Activated CD8-positive, alpha-beta memory T cell treated with anti-CD3 and anti-CD28 coated beads, Interleukin-2, amount 50 U/mL, for 24 hours (primary cell): ENCODE measurements around the gene LSP1.

Experiments used
- DNase-seq: peaks from one replicate; pipeline ENCODE4 v3.0.0-alpha.2; 2020; ENCODE audit errors: extremely low read depth

The LSP1 gene

DNA sequence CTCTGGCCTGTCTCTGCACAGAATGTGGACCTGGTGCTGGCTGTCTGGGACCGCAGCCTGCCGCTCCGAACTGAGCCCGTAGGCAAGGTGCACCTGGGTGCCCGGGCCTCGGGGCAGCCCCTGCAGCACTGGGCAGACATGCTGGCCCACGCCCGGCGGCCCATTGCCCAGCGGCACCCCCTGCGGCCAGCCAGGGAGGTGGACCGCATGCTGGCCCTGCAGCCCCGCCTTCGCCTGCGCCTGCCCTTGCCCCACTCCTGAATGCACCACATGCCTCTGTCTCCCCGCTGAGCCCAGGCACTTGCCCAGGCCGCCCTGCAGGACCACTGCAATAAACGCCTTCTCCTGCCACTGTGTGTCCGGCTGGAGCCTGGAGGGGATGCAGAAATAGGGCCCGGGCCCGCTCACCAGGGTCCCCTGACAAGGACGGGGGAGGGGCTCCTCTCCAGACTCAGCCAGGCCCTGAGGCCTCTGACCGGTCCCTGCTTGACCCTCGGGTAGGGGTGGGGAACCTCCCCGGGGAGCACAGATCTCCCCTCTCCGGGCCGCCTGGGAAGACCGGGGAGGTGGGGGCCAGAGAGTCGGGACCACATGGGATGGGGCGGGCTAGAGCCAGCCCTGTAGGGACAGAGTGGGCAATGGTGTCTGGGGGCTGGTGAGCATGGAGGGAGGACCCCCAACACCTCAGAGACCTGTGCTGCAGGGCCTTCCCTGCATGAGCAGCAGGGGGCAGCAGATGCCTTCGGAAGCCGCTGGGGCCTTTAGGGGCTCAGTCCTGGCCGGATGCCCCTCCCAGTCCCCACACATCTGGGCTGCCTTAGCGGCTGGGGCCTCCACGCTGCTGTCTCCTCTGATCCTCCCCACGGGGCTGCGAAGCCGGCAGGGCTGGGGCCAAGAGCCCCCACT is 15.5 kb upstream of the LSP1 start:
- peak; percentile 48 for DNase-seq

DNA sequence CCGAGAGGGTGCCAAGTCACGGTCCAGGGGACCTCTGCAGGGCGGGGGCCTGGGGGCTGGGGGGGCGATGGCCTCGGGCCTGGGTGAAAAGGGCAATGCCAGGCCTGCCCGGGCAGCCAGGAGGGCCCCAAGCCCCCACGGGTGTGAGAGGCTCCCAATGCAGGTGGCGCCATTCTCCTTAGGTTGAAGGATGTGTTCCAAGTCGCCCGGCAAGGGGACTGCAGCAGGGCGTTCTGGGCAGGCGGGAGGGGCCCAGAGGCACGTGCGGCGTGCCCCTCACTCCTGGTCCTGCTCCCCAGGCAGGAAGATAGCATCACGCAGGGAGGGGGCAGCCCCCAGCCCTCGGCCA is 14.8 kb upstream of the LSP1 start:
- no peak for DNase-seq

DNA sequence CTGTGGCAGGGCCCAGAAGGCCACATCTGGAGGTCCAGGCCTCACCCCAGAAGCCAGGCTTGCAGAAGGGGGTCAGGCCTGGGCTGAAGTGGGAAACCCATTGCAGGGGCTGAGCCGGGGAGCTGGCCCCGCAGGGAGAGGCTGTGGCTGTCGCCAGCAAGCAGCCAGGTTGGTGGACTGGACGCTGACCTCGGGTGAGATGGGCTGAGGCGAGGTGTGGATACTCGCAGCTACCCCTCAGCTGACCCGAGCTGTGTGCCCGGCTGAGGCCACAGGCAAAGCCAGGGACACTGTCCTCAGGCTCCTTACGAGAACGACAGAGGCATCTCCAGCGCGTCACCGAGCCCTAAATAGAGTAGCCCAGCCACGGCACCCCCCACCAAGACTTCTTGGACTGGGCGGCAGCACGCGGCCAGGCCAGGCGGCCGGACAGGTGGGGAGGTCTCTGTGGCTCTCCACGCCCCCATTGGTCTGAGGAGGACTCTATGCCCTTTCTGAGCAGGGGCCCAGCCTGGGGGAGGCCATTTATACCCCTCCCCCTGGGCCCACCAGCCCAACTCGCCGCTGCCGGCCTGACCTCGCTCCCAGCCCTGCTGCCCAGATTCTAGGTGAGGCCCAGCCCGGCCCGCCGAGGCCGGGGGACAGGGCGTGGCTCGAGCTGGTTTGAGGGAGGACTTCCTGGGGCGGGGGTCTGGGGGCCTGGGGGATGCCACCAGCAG is 14.3 kb upstream of the LSP1 start, which contains the start of gene TNNI2:
Gene TNNI2 (plus strand): TSS at position 556 of the 719 bp plus-strand sequence. CDS start 716 bp downstream, outside the sequence.
- DNase-seq, result no peak

DNA sequence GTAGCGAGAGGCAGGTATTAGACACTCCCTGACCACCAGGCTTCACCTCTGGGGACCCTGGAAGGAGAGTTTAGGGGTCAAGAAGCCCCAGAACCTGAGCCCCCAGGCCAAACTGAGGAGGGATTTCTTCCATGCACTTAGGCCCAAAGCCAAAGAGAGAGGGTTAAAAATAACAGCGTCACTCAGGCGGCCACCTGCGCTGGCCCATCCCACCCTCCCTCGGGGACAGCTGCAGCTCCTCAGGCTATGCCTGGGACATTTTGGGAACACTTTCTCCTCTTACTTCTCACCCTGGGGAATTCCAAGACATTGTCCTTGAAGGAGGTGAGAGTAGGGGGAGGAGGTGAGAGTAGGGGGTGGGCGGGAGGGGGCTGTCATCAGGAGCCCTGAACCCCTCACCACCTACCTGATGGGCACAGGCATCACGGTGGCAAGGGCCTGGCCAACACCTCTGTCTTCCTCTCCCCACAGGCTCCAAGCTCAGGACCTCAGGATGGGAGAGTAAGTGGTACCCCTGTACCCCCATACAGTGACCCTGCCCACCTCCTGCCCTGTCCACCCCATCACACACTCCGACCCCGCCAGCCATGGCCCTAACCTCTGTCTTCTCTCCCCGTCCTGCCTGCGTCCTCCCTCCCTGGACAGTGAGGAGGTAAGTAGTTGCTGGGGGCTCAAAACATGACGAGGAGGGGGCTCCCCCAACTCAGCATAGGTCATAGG is 13.5 kb upstream of the LSP1 start:
- DNase-seq, result no peak

DNA sequence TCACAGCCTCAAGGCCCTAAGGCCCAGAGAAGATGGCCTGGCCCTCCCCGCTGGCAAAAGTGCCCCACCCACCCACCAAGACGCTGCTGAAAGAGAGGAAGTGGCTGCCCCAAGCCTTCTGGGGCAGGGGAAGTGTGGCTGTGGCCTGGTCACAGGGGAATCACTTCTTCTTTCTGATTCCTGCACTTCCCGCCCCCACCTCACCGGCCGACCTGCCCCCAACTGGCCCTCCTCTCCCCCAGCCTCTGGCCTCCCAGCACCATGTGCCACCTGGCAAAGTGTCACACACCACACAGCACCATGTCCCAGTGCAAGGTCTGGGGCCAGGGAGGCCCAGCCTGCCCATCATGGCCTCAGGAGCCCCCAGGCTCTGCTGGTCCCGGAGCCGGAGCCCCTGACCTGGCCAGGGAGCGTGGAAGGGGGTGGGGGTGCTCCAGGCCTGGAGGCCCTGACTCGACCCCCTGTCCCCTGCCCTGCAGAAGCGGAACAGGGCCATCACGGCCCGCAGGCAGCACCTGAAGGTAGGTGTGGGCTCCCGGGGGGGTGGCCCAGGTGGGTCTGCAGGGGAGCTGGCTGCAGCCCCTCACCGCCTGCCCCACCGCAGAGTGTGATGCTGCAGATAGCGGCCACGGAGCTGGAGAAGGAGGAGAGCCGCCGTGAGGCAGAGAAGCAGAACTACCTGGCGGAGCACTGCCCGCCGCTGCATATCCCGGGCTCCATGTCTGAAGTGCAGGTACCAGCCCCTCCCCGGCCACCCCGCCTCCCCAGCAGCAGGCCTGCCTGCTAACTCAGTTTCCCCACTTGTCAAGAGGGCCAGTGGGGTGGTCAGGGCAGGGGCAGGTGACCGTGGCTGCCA is 12.7 kb upstream of the LSP1 start:
- DNase-seq, result no peak

DNA sequence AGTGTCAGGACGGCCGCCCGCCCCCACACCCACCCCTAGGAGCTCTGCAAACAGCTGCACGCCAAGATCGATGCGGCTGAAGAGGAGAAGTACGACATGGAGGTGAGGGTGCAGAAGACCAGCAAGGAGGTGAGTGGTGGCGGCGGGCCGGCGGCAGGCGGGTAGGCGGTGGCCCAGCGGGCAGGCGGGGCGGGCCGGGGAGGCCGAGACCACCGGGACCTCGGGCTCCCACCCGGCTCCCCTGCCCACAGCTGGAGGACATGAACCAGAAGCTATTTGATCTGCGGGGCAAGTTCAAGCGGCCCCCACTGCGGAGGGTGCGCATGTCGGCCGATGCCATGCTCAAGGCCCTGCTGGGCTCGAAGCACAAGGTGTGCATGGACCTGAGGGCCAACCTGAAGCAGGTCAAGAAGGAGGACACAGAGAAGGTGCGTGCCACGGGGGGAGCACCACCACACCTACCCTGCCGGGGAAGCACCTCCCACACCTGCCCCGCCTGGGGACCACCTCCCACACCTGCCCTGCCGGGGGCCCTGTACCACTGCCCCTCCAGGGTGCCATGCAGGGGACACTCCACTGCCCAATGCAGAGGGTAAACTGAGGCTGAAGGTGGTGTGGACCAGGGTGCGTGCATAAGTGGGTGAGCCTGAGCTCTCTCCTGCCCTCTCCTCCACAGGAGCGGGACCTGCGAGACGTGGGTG is 12.0 kb upstream of the LSP1 start:
- no peak for DNase-seq

DNA sequence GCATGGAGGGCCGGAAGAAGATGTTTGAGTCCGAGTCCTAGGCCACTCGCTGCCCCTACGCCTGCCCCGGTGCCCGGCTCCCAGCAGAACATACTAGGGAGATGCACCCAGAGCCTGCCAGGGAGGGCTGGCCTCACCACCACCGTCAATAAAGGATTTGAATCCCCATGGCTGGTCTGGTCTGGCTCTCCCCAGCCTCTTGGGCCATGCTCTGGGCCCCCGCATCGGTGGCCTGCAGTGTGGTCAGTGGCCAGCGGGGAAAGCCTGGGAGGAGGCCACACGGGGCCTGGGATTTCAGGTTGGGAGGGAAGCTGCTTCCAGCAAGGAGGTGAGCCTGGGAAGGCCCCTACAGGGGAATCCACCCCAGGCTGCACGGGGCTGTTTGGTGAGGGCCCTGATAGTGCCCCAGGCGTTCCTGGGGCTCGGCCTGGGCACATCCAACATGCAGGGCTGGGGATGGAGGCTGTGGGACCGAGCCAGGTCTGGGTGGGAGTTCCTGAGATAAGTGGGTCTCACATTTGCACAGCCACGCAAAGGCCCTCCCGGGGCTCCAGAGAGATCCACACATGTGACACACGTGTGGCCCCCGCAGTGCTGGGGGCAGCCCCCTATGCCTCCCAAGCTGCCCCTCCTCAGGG is 11.3 kb upstream of the LSP1 start:
- DNase-seq, result no peak

DNA sequence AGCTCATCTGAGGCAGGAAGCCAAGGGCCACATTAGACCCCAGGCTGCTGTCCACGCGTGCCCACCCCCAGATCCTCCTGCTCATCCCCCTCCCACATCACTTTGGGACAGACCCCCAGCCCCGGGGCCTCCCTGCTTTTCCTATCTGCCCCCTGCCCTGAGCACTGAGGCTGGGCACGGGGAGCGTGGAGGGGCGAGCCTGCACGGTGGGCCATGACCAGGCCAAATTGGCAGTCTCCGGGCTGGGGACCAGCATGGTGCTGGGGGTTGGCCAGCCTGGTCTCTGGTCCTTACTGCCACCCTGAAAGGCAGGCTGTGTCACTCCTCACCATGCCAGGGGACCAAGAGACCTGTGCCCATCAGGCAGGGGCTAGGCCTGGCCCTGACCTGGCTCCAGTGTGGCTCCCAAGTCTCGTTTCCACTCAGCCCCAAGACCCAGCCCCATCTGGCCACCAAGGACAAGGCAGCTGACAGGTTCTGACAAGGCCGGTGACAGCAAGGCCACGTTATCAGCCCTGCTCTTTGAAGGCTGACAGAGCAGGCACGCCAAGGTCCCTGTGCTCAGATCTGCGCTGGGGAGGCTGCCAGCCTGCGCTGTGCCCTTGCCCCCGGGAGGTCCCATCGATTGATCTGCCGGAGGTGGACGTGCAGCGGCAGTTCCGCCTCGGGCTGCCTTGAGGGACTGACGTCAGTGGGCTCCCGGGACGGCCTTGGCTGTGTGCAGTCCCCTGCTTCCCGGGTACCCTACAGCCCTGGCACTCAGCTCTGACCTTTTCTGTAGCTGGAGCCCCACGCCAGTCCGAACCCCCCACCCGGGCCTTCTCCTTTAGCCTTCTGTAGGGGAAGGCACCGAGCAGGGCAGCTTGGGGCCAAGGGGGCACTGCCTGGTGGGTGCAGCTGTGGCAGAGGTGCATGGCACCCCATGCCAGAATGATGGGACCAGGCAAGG is 10.5 kb upstream of the LSP1 start:
- no peak for DNase-seq

DNA sequence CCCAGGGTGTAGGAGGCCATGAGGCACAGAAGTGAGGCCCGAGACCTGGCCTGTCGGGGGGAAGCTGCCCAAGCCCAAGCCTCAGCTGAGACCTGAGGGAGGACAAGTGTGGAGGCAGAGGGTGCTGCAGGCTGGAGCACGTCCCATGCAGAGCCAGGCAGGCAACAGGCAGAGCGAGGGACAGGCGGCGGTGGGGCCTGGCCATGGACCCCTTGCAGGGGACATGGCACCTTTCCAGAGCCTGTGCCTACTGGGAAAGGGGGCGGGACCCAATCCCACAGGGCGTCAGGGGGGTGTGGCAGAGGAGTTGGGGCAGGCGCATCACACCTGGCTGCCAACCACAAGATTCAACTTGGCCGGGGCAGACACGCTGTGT is 9.8 kb upstream of the LSP1 start:
- DNase-seq, result no peak

DNA sequence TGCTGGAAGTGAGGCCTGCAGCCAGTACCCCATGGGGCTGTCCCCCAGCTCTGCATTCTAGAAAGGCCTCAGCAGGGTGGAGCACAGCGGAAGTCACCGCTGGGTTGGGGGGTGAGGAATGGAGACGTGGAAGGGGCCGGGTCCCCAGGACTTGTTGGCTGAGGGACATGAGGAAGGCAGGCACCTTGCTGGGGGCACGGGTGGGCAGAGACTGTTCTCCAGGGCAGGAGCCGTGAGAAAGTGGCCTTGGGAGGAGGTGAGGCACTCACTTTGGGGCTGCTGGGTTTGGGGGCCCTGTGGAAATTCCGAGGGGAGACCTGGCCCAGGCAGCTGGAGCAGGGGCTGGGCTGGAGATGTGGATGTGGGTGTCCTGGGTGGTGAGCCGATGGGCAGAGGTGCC is 9.1 kb upstream of the LSP1 start:
- no peak for DNase-seq

DNA sequence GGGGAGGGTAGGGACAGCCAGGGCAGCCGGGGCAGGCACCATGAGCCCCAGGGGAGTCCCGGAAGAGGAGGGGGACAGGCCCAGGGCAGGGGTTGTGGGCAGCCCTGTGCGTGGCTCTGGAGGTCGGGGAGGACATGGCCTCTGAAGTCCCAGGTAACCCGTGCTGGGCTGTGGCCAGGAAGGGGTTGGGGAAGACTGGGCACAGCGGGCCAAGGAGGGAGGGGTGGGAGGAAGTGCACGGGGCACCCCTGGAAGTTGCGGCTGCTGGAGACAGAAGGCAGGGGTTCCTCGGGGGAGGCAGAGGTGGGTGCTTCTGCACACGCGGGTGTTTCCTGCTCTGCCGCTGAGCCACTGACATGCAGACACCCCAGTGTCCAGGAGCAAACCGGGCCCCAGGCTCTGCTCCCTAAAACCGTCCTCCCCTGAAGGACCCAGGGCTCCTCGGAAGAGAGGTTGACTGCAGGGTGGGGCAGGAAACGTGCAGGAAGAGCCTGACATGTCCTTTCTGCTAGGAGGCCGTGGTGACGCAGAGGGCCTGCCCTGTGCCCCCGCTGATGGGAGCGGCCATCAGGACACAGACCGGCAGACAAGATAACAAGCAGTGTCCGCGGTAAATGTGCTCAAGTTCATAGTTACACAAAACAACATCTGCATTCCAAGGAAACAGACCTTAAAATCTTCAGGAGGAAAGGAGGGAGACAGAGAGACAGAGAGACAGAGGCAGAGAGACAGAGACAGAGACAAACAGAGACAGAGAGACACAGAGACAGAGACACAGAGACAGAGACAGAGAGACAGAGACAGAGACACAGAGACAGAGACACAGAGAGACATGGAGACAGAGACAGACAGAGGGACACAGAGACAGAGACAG is 8.4 kb upstream of the LSP1 start:
- no peak for DNase-seq

DNA sequence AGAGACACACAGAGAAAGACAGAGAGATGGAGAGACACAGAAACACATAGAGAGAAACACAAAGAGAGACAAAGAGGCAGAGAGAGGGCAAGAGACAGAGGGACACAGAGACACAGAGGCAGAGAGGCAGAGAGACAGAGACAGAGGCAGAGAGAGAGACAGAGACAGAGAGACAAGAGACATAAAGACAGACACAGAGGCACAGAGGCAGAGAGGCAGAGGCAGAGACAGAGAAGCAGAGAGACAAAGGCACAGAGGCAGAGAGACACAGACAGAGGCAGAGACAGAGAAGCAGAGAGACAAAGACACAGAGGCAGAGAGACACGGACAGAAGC is 7.8 kb upstream of the LSP1 start:
- no peak for DNase-seq

DNA sequence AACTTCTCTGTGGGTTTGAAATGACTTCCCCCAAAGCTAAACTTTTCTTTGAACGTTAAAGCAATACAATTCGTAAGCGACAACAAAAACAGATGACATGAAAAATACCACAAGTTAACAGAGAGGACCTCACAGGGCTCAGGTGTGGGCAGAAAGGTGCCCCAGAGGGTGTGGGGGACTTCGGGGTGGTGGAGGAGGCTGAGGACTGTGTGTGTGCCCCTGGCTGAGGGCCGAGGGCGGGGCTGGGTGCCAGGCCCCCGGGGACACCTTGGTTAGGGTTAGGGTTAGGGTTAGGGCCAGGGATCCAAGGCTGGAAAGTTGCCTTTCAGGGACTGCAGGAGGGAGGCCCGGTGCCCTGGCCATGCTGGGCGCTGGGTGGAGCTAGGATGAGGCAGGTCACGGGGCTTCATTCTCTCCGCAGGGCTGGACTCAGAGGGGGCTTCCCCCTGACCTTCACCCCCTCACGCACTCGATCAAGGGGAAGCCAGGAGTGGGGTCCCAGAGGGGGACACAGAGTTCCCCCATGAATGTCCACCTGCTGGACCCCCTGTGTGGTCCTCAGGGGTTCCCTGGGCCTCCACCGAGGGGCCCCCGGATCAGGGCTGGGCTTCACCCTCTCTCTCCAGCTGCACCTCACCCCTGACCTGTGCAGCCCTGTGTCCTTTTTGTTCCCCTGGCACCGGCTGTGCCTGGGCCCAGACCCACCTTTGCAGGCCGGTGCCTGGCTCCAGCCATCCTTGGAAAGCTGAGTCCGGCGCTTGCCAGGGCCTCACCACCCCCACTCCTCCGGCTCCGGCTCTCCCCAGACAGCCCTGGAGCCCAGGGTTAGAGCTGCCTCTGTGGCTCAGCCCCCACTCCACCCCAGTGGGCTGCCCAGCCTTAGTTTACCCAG is 7.1 kb upstream of the LSP1 start:
- no peak for DNase-seq

DNA sequence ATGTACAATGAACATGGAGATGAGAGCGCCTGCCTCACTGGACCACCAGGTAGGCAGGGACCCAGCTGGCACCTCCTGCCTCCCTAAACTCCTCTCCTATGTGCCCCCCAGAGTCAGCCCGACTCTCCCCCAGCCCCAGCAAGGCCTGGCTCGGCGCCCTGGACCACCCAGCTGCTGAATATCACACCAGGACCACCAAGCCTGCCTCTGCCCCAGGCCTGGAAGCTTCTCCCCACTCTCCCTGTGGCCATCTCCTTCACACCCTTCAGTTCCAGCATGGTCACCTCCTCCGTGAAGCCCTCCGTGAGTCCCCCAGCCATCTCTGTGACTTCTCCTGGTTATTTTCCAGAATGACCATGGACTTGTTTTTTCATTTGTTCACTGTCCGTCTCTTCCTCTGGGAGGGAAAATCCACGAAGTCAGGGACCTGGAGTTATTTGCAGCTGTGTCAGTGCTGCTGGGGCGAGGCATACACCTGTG is 6.4 kb upstream of the LSP1 start:
- DNase-seq, result no peak

DNA sequence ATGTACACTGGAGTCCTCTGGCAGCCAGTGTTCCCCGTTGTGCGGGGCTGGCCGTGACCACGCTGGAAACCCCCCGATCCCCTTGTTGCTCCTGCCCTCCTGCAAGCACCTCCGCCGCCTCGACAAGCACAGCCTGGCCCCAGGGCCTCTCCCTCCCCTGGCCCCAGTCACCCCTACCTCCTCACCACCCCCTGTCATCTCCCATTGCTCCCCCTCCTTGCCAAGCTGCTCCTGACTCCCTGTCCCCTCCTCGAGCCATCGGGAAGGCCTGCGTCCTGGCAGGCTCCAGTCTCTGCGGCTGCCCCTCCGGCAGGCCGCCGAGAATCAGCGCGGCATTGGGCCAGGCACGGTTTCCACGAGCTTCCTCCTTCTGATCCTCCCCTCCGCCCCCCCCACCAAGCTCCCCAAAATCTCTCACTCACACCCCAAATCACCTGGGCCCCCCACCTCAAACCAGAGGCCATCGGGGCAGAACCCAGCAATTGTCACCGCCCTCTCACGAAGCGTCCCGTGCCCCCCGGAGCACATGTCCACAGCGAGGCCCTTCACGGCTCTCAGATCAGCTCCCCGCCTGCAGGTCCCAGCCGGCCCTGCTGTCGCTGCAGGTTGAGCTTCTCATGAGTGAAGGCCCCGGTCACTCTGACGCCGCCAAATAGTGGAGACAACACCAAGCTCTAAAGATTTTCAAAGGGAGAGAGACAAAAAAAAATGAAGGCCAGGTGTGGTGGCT is 5.7 kb upstream of the LSP1 start:
- no peak for DNase-seq

DNA sequence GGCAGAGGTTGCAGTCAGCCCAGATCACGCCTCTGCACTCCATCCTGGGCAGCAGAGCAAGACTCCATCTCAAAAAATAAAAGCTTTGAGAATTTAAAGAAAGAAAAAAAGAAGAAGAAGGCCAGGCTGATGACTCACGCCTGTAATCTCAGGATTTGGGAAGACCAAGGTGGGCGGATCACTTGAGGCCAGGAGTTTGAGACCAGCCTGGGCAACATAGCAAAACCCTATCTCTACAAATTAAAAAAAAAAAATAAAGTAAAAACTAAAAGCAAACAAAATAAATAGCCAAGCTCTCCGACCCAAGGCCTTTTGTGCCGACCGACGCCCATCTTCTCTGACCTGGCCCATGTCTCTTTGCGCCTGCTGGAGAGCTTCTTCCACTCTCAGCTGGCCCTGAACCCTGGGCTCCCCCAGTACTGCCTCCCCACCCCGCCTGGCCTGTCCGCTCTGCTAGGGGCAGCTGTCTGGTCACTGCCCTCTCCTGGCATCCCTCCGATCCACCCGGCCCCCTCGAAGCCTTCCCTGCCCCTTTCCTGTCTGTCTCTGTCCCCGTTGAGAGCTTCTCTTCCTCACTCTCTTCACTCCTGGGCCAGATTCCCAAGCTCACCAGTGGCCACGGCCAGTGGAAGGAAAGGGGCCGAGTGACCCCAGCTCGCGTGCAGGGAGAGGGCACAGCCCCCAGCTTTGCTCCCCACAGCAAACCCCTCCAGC is 4.8 kb upstream of the LSP1 start:
- DNase-seq, result no peak
